Brain microvascular endothelial cell (primary cell): ENCODE measurements around the gene WNK1.
"Not testable (repeated sequence)": the region's sequence is repeated elsewhere in the genome, so short reads cannot be mapped to it uniquely, and the experiment has no call there.

Experiments used
- DNase-seq: peaks from one replicate; pipeline ENCODE4 v3.0.0-alpha.2; 2020
- H3K27ac ChIP-seq: fragments of 250-450 bp; sonication (Bioruptor Pico); 2 replicates; pipeline ENCODE4 v1.5.1; 2020; ENCODE audit warnings: mild to moderate bottlenecking, moderate library complexity
- H3K27me3 ChIP-seq: fragments of 250-450 bp; sonication (Bioruptor Pico); replicated peaks from 2 replicates; pipeline ENCODE4 v1.5.1; 2020; ENCODE audit warnings: mild to moderate bottlenecking
- H3K36me3 ChIP-seq: fragments of 250-450 bp; sonication (Bioruptor Pico); replicated peaks from 2 replicates; pipeline ENCODE4 v1.5.1; 2020; ENCODE audit warnings: mild to moderate bottlenecking
- H3K4me3 ChIP-seq: 2 replicates; pipeline ENCODE4 v1.5.1; 2011; ENCODE audit warnings: low read depth, mild to moderate bottlenecking, control low read depth, low read length, moderate library complexity
- CTCF ChIP-seq: IDR thresholded peaks from 2 replicates; pipeline ENCODE4 v1.5.1; 2011; ENCODE audit warnings: low read depth, mild to moderate bottlenecking, moderate library complexity, low read length, control low read depth, inconsistent platforms; ENCODE audit errors: missing control alignments
- in situ Hi-C: cut with HindIII; loops from 2 replicates; pipeline ENCODE4 v1.10.0; 2017; ENCODE audit warnings: low sequenced_read_pairs, low pct_ligation_motif_present

WNK1 gene

GRCh38 chr12:751999-752694 is at the start of gene WNK1:
WNK1 (plus strand) TSS chr12:752579; CDS start chr12:753566, 987 bp downstream.
- peak; percentile 99 for DNase-seq
- Histone ChIP-seq H3K36me3 (no peaks in the 10 kb centered on the region), H3K27me3 (no peaks in the 10 kb centered on the region), H3K4me3 (peak within 1 kb of the TSS; percentile 80), H3K27ac (peak within 1 kb of the TSS; percentile 55)
- in situ Hi-C loops, result no loop called here
- no peak for TF ChIP-seq CTCF

DNA sequence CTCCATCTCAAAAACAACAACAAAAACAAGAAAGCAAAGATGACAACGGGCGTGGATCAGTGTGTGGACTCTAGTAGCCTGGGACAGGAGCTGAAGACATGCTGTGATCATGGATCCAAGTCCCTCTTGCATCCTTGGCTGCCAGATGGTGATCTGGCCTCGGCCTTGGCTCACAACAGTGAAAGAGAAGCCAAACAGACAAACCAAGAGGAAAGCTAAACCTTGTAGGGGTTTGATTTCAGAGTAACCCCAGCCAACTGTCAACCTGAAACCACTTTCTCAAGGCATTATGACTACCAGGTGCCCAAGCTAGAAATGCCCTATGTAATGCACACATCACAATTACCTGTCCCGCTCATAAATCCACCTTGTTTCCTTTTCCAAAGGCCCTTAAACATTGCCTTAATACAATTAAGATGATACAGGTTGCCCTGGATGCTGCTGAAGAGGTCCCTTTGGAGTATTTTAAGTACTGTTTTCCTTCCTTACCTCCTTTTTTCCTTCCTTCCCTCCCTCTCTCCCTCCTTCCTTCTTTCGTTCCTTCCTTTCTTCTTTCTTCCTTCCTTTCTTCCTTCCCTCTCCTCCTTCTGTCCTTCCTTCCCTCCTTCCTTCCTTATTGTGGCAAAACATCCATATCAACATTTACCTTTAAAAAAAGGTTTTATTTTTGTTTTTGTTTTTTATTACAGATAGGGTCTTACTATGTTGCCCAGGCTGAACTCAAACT is 47.7 kb upstream of the WNK1 start:
- H3K4me3 ChIP-seq, result no peak overlapping the region
- no peaks in the 10 kb centered on the region for H3K27me3 ChIP-seq
- TF ChIP-seq CTCF, result no peak
- in situ Hi-C loops, result no loop called here
- no peak overlapping the region for H3K27ac ChIP-seq
- no peak for DNase-seq
- no peaks in the 10 kb centered on the region for H3K36me3 ChIP-seq

DNA sequence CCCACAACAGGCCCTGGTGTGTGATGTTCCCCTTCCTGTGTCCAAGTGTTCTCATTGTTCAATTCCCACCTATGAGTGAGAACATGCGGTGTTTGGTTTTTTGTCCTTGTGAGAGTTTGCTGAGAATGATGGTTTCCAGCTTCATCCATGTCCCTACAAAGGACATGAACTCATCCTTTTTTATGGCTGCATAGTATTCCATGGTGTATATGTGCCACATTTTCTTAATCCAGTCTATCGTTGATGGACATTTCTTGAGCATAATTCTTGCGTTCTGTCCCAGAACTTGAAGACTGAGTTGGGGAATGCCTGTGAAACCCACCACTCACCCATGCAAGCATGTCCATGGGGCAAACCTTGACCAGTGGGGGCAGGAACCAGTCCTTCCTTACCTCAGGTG is 44.3 kb upstream of the WNK1 start:
- H3K4me3 ChIP-seq, H3K27ac ChIP-seq, in situ Hi-C loops, DNase-seq, H3K36me3 ChIP-seq, H3K27me3 ChIP-seq: not testable (repeated sequence)

- Histone ChIP-seq H3K27ac (no peak overlapping the region), H3K4me3 (no peak overlapping the region), H3K27me3 (no peaks in the 10 kb centered on the region), H3K36me3 (no peaks in the 10 kb centered on the region)
- in situ Hi-C loops, result no loop called here
- TF ChIP-seq CTCF, result no peak
- no peak for DNase-seq
Measured at GRCh38 chr12:709455-710020, 42.8 kb upstream of the WNK1 start.

DNA sequence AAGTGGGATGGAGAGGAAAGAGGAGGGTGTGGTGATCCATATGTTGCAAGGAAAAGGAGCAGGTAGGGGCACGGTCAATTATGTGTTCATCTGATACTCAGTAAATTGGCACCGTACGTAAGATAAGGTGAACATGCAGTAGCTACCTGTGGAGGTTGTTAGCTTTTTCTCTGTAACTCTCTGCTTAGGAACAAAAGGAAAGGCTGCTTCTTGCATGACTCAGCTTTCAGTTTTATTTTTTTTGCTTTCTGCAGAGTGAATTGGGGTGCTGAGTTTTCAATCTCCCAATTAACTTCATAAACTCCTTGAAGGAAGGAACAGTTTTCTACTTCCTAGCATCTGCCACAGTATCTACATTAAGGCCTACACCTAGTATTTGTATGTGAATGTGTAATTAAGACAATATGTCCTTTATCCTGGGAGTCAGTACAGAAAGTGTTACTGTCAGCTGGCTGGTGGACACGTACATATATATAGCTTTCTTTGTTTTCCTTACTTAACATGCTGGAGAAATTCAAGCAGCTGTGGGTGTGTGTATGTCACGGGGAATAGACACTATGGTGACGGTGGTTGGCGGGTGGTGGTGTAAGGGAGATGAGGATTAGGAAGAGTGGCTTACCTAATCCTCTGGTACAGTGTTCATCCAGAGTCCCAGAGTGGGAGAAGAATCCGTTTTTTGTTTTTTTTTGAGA is 40.1 kb upstream of the WNK1 start:
- H3K27me3 ChIP-seq, result no peaks in the 10 kb centered on the region
- H3K4me3 ChIP-seq, result no peak overlapping the region
- H3K27ac ChIP-seq, result peak overlapping the region; percentile 1
- no peaks in the 10 kb centered on the region for H3K36me3 ChIP-seq
- in situ Hi-C loops, result no loop called here
- no peak for TF ChIP-seq CTCF
- DNase-seq, result peak; percentile 53
